A549 (cell line): ENCODE results near the gene SEMG1. TPM values are rescaled to one million over a fixed set of nuclear protein-coding genes. Genes with fewer than 3 reads are reported as not detected.

Source experiments
- ATAC-seq, 2 experiments: fragments of 200-7000 bp in 1 of 2; fragments of >200 bp in 1 of 2; cut with Nextera tagmentation in 1 of 2; cut with Tn5 transposase in 1 of 2; 3 replicates each; pipeline versions ENCODE4 v1.8.0 to v1.9.1; 2018 to 2020; ENCODE audit warnings: mild to moderate bottlenecking in 1 of 2, moderate library complexity in 1 of 2
- CTCF ChIA-PET: fragments of 300-600 bp; sonication (Branson Sonifier 250); formaldehyde crosslinking; extraction: SDS; loops from one replicate; lab custom pipeline; 2021; ENCODE audit warnings: antibody characterized with exemption, inconsistent platforms; lab: Yijun Ruan, JAX
- POLR2A ChIA-PET: fragments of 350-600 bp; formaldehyde crosslinking; extraction: SDS; loops from one replicate; lab custom pipeline; 2021; ENCODE audit warnings: antibody characterized with exemption, inconsistent platforms; lab: Yijun Ruan, JAX
- DNase-seq, 2 experiments: peaks; one replicate each; pipeline versions ENCODE4 v3.0.0 to v3.0.0-alpha.2; 2011 to 2016; ENCODE audit warnings: low read depth in 1 of 2, low spot score in 1 of 2
- FAIRE-seq: peaks from 2 replicates; lab custom pipeline; 2011; peaks lifted over from hg19 to GRCh38; lab: Jason Lieb, UNC
- H3K27ac ChIP-seq, 2 experiments: fragments of >200 bp; sonication (Bioruptor Twin); formaldehyde crosslinking; 3 replicates each; pipeline ENCODE4 v1.5.1; 2016 to 2017
- H3K4me1 ChIP-seq: fragments of >200 bp; sonication (Bioruptor Twin); formaldehyde crosslinking; 3 replicates; pipeline ENCODE4 v1.6.1; 2016
- H3K4me2 ChIP-seq: fragments of >200 bp; sonication (Bioruptor Twin); formaldehyde crosslinking; 3 replicates; pipeline ENCODE4 v1.6.1; 2016
- H3K4me3 ChIP-seq: fragments of >200 bp; sonication (Bioruptor Twin); formaldehyde crosslinking; 3 replicates; pipeline ENCODE4 v1.5.1; 2016
- H3K9me3 ChIP-seq: fragments of >200 bp; sonication (Bioruptor Twin); formaldehyde crosslinking; 3 replicates; pipeline ENCODE4 v1.6.1; 2016
- ATOH8 ChIP-seq: fragments of 250-450 bp; sonication (Bioruptor Pico); IDR thresholded peaks from 2 replicates; pipeline ENCODE4 v1.5.0; 2020; ENCODE audit warnings: low read depth, mild to moderate bottlenecking, moderate library complexity
- BCL3 ChIP-seq: fragments of >200 bp; sonication (Bioruptor Twin); formaldehyde crosslinking; IDR thresholded peaks from 3 replicates; pipeline ENCODE4 v1.6.1; 2016
- BHLHE40 ChIP-seq: IDR thresholded peaks from 2 replicates; pipeline ENCODE4 v1.6.1; 2012; ENCODE audit warnings: low read depth, low read length, inconsistent platforms
- CBX8 ChIP-seq: fragments of 200-600 bp; sonication (generic); IDR thresholded peaks from 2 replicates; pipeline ENCODE4 v1.6.1; 2016
- CHD4 ChIP-seq: fragments of 200-600 bp; sonication (generic); IDR thresholded peaks from 2 replicates; pipeline ENCODE4 v1.6.1; 2016; ENCODE audit warnings: antibody characterized with exemption, mild to moderate bottlenecking, borderline replicate concordance
- E2F6 ChIP-seq: IDR thresholded peaks from 2 replicates; pipeline ENCODE4 v1.6.1; 2012; ENCODE audit warnings: low read depth, borderline replicate concordance
- EHMT2 ChIP-seq: fragments of 200-600 bp; sonication (generic); IDR thresholded peaks from 2 replicates; pipeline ENCODE4 v1.6.1; 2016; ENCODE audit warnings: antibody characterized with exemption, low read depth, mild to moderate bottlenecking, moderate library complexity
- ESRRA ChIP-seq: fragments of 150-350 bp; IDR thresholded peaks from 2 replicates; pipeline ENCODE4 v1.6.1; 2014; ENCODE audit warnings: mild to moderate bottlenecking, low read length, borderline replicate concordance
- FOSB ChIP-seq: fragments of 250-450 bp; sonication (Bioruptor Pico); IDR thresholded peaks from 2 replicates; pipeline ENCODE4 v1.5.0; 2020; ENCODE audit warnings: mild to moderate bottlenecking, moderate library complexity
- GATA3 ChIP-seq: IDR thresholded peaks from 2 replicates; pipeline ENCODE4 v1.6.1; 2012; ENCODE audit warnings: borderline replicate concordance
- HDAC2 ChIP-seq: fragments of 200-600 bp; sonication (generic); IDR thresholded peaks from 2 replicates; pipeline ENCODE4 v1.6.1; 2016
- HEYL ChIP-seq: fragments of 250-450 bp; sonication (Bioruptor Pico); IDR thresholded peaks from 2 replicates; pipeline ENCODE4 v1.8.0; 2021; ENCODE audit warnings: mild to moderate bottlenecking, moderate library complexity
- HMGXB4 ChIP-seq: fragments of 250-450 bp; sonication (Bioruptor Pico); IDR thresholded peaks from 2 replicates; pipeline ENCODE4 v1.5.0; 2021; ENCODE audit warnings: mild to moderate bottlenecking, moderate library complexity, borderline replicate concordance
- HOXA7 ChIP-seq: fragments of 250-450 bp; sonication (Bioruptor Pico); IDR thresholded peaks from 2 replicates; pipeline ENCODE4 v1.5.0; 2020; ENCODE audit warnings: mild to moderate bottlenecking, moderate library complexity
- JUNB ChIP-seq: fragments of >200 bp; sonication (Bioruptor Twin); formaldehyde crosslinking; IDR thresholded peaks from 2 replicates; pipeline ENCODE4 v1.6.1; 2016
- KDM1A ChIP-seq: fragments of 200-600 bp; sonication (generic); IDR thresholded peaks from 2 replicates; pipeline ENCODE4 v1.6.1; 2016; ENCODE audit warnings: low read depth, mild to moderate bottlenecking
- KDM5A ChIP-seq: fragments of 200-600 bp; sonication (generic); IDR thresholded peaks from 2 replicates; pipeline ENCODE4 v1.6.1; 2016; ENCODE audit warnings: antibody characterized with exemption, mild to moderate bottlenecking
- NR3C1 ChIP-seq: fragments of >200 bp; sonication (Bioruptor Twin); formaldehyde crosslinking; IDR thresholded peaks from 3 replicates; pipeline ENCODE4 v1.6.1; 2017
- PHF8 ChIP-seq: fragments of 200-600 bp; sonication (generic); IDR thresholded peaks from 2 replicates; pipeline ENCODE4 v1.6.1; 2016; ENCODE audit warnings: low read depth, mild to moderate bottlenecking, antibody characterized with exemption, moderate library complexity, borderline replicate concordance
- POLR2A ChIP-seq: IDR thresholded peaks from 2 replicates; pipeline ENCODE4 v1.6.1; 2012; ENCODE audit warnings: mild to moderate bottlenecking, low read length
- POLR2AphosphoS2 ChIP-seq: conservative IDR thresholded peaks from 2 replicates; pipeline ENCODE4 v1.6.1; 2012; ENCODE audit warnings: low read length, improper control_type of control experiment, inconsistent platforms
- RAD21 ChIP-seq, 2 experiments: fragments of >200 bp in 1 of 2; sonication (Bioruptor Twin) in 1 of 2; formaldehyde crosslinking in 1 of 2; IDR thresholded peaks in 1 of 2; conservative IDR thresholded peaks in 1 of 2; 2 replicates in 1 of 2; 3 replicates in 1 of 2; pipeline ENCODE4 v1.6.1; 2012 to 2018; ENCODE audit warnings: inconsistent platforms in 1 of 2
- RARB ChIP-seq: fragments of 250-450 bp; sonication (Bioruptor Pico); IDR thresholded peaks from 2 replicates; pipeline ENCODE4 v1.8.0; 2021; ENCODE audit warnings: mild to moderate bottlenecking, moderate library complexity
- REST ChIP-seq: fragments of 200-600 bp; sonication (generic); IDR thresholded peaks from 2 replicates; pipeline ENCODE4 v1.6.1; 2016; ENCODE audit warnings: antibody characterized with exemption, mild to moderate bottlenecking, moderate library complexity
- RFX5 ChIP-seq: fragments of 450-650 bp; IDR thresholded peaks from 2 replicates; pipeline ENCODE4 v1.7.1; 2014; ENCODE audit warnings: antibody characterized with exemption, mild to moderate bottlenecking, moderate library complexity
- ZFP36 ChIP-seq: fragments of 450-650 bp; IDR thresholded peaks from 2 replicates; pipeline ENCODE4 v1.6.1; 2014; ENCODE audit warnings: borderline replicate concordance; ENCODE audit not compliant: partially characterized antibody
- WGBS: methylation state at CpG from one replicate; pipeline ENCODE4 v1.1.6; 2017; ENCODE audit errors: missing lambda C conversion rate; 5-methylcytosine and 5-hydroxymethylcytosine counted together
- polyA plus RNA-seq, 4 experiments: library from polyadenylated mRNA; depleted of rRNA in 3 of 4; stranded (reverse); fragments of >200 nt; fragmentation: RNase III in 1 of 4; extraction: RNeasy Plus Mini Kit Qiagen cat#74134 plus additional on column Dnase treatment in 1 of 4; gene quantifications; 2 replicates in 3 of 4; 3 replicates in 1 of 4; pipeline ENCODE4 v1.2.3, GENCODE V29; 2011 to 2017

SEMG1 gene
- polyA plus RNA-seq, 2 of the 4 experiments (the other 2 are of a cell fraction), result not detected

- TF ChIP-seq JUNB (no peak), CBX8 (no peak), RFX5 (no peak), ZFP36 (no peak), NR3C1 (no peak), FOSB (CRISPR knock-in tag) (no peak), EHMT2 (no peak), RARB (CRISPR knock-in tag) (no peak), HOXA7 (CRISPR knock-in tag) (no peak), PHF8 (no peak), REST (no peak), ESRRA (no peak)
- CTCF ChIA-PET, result no interaction called here
- ATAC-seq (no peak), DNase-seq (no peak), FAIRE-seq (no peak)
- Histone ChIP-seq H3K4me2 (no peak overlapping the region), H3K27ac (no peak overlapping the region), H3K4me1 (no peaks in the 10 kb centered on the region), H3K9me3 (no peaks in the 10 kb centered on the region), H3K4me3 (no peak overlapping the region)
- WGBS, result 19% methylated on average over 2 of the region's 2 CpGs
- POLR2A ChIA-PET, result no interaction called here
These were observed 13.5 kb upstream of the SEMG1 start for GRCh38 chr20:45193331-45193730.

- no peak overlapping the region for H3K4me2 ChIP-seq
- FAIRE-seq, result peak; percentile 28
- ATAC-seq, result no peak
- H3K4me1 ChIP-seq, result no peaks in the 10 kb centered on the region
- H3K4me3 ChIP-seq, result no peak overlapping the region
- ChIA-PET CTCF (interaction anchor here (1.5 kb wide), 1 partner anchor 98 kb away, joined by 4 read pairs; no protein-coding TSS in a partner anchor), POLR2A (no interaction called here)
- H3K9me3 ChIP-seq, result no peaks in the 10 kb centered on the region
- no peak overlapping the region for H3K27ac ChIP-seq
- no peak for TF ChIP-seq BCL3
- no peak for TF ChIP-seq GATA3
- TF ChIP-seq POLR2A, result no peak
- no peak for TF ChIP-seq RAD21 (conservative IDR thresholded peaks at IDR 0.05 in 1 of 2, IDR thresholded peaks at IDR 0.05 in 1 of 2)
- TF ChIP-seq KDM5A, result no peak
- TF ChIP-seq E2F6, result no peak
- no peak for DNase-seq
- 52% methylated on average over 1 of the region's 1 CpG for WGBS
These were observed 3.1 kb downstream of the SEMG1 start for GRCh38 chr20:45209924-45210323.

- H3K4me3 ChIP-seq, result no peak overlapping the region
- no peak for FAIRE-seq
- TF ChIP-seq CHD4, result no peak
- no peak for TF ChIP-seq HEYL
- no peak for TF ChIP-seq GATA3
- no peak for TF ChIP-seq BHLHE40
- no peak for TF ChIP-seq CBX8
- no peak for TF ChIP-seq ATOH8 (CRISPR knock-in tag)
- no peak for TF ChIP-seq NR3C1
- no peak for TF ChIP-seq HDAC2
- no peak for TF ChIP-seq POLR2A
- TF ChIP-seq HMGXB4 (CRISPR knock-in tag), result no peak
- no peak for TF ChIP-seq POLR2AphosphoS2
- TF ChIP-seq KDM1A, result no peak
These were observed 5.0 kb downstream of the SEMG1 start for GRCh38 chr20:45211569-45212474.

More at GRCh38 chr20:45211569-45212474, 5.0 kb downstream of the SEMG1 start:
- ATAC-seq (no peak), DNase-seq (no peak)
- Histone ChIP-seq H3K9me3 (no peaks in the 10 kb centered on the region), H3K4me2 (no peak overlapping the region), H3K4me1 (no peaks in the 10 kb centered on the region), H3K27ac (no peak overlapping the region)
- CTCF ChIA-PET, result no interaction called here
- POLR2A ChIA-PET, result no interaction called here
